ENCODE data around the gene PRKAA2.

The PRKAA2 gene

DNA sequence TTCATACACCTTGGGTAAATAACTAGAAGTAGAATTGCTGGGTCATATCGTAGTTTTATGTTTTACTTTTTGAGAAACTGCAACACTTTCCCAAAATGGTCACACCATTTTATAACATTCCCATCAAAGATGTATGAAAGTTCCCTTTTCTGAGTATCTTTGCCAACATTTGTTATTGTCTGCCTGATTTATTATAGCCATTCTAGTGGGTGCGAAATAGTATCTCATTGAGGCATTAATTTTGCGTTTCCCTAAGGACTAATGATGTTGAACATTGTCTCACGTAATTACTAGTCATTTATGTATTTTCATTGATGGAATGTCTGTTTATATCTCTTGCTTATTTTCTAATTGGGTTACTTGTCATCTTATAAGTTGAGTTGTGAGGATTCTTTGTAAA lies 3.4 kb downstream of the PRKAA2 start:
- in situ Hi-C loops (cut with MboI; ENCODE audit: low pct_unique_long_range_greater_than_20kb, low sequenced_read_pairs, unreplicated experiment) = no loop called here
- TF ChIP-seq, protein P1, sequence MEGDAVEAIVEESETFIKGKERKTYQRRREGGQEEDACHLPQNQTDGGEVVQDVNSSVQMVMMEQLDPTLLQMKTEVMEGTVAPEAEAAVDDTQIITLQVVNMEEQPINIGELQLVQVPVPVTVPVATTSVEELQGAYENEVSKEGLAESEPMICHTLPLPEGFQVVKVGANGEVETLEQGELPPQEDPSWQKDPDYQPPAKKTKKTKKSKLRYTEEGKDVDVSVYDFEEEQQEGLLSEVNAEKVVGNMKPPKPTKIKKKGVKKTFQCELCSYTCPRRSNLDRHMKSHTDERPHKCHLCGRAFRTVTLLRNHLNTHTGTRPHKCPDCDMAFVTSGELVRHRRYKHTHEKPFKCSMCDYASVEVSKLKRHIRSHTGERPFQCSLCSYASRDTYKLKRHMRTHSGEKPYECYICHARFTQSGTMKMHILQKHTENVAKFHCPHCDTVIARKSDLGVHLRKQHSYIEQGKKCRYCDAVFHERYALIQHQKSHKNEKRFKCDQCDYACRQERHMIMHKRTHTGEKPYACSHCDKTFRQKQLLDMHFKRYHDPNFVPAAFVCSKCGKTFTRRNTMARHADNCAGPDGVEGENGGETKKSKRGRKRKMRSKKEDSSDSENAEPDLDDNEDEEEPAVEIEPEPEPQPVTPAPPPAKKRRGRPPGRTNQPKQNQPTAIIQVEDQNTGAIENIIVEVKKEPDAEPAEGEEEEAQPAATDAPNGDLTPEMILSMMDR (IDR thresholded peaks at IDR 0.05; ENCODE audit: extremely low read depth, insufficient read depth, missing control alignments) = no peak
- no peak for DNase-seq (ENCODE audit: low spot score)

DNA sequence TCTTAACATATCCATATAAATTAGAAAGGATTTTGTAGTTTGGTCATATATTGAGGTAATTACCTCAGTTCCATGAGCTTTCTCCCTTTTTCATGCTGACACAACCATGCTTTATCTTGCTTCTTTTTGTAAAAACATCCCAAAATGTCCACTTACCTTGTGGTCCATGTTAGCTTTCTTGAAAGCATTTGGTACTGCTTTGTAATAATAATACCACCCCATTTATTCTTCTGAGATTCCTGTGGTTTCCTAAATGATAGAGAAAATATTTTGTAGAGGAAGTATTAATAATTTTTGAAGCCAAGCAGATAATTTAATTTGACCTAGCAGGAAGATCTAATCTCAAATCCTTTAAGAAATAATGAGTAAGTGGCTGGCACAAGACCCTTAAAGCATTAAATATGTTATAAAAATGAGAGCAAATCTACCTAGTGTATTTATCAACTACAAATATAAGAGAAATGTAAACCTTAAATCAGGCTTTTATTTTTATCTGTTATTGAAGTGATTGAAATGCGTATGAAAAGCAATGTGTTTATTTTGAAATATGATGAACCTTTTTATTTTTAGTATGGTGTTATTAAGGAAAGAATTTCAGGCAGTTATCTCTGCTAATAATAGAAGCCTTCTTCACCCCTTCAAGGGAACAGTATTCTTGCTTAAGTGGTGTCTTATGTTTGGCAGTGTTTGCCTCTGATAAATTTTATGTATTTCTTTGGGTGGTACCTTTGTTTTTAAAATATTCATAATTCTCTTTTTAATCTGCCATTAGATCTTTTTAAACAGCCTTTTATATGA lies 9.2 kb downstream of the PRKAA2 start:
- in situ Hi-C loops (cut with MboI; ENCODE audit: low pct_unique_long_range_greater_than_20kb, low sequenced_read_pairs, unreplicated experiment) = no loop called here
- TF ChIP-seq, protein P1 (IDR thresholded peaks at IDR 0.05; ENCODE audit: extremely low read depth, insufficient read depth, missing control alignments) = no peak
- DNase-seq (ENCODE audit: low spot score) = no peak

DNA sequence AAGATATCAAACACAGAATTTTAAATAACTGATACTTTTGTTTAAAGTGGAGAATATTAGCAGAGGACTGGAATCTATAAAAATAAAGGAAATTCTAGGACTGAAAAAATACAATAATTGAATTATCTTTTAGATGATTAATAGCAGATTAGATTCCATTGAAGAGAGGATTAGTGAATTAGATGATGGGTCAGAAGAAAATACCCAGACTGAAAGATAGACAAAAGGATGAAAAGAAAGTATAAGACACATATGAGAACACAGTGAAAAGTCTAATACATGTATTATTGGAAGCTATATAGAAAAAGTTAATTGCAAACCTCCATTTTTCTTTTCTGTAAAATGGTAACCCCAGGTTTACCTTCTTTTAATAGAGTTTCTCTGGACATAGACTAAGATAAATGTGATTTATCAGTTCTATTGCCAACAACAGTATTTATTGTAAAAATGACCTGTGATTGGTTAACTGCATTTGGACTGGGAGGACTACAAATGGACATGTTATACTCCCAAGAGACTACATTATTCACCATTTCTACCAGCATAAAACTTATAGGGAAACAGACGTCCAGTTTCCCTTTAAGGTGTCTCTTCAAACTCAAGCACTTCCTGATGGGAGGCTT lies 11.0 kb downstream of the PRKAA2 start:
- TF ChIP-seq, protein P1 (IDR thresholded peaks at IDR 0.05; ENCODE audit: extremely low read depth, insufficient read depth, missing control alignments) = no peak
- DNase-seq (ENCODE audit: low spot score) = no peak
- in situ Hi-C loops (cut with MboI; ENCODE audit: low pct_unique_long_range_greater_than_20kb, low sequenced_read_pairs, unreplicated experiment) = no loop called here

DNA sequence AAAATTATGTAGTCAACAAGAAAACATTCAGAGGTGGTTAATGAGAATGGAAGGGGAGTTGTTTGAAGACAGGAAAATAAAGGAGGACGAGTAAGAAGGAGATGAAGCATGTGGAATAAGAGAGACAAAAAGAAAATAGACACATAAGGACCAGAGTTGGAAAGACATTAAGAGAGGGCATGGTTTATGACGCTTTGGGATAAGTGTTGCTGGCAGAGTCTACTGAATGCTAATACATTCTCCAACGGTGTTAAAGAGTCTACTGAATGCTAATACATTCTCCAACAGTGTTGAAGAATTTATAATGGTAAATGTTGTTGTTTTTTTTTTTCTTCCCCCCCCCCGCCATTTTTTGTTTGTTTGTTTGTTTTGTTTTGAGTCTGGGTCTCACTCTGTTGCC lies 13.1 kb downstream of the PRKAA2 start:
- no peak for DNase-seq (ENCODE audit: low spot score)
- in situ Hi-C loops (cut with MboI; ENCODE audit: low pct_unique_long_range_greater_than_20kb, low sequenced_read_pairs, unreplicated experiment) = no loop called here
- TF ChIP-seq, protein P1 (IDR thresholded peaks at IDR 0.05; ENCODE audit: extremely low read depth, insufficient read depth, missing control alignments) = no peak

DNA sequence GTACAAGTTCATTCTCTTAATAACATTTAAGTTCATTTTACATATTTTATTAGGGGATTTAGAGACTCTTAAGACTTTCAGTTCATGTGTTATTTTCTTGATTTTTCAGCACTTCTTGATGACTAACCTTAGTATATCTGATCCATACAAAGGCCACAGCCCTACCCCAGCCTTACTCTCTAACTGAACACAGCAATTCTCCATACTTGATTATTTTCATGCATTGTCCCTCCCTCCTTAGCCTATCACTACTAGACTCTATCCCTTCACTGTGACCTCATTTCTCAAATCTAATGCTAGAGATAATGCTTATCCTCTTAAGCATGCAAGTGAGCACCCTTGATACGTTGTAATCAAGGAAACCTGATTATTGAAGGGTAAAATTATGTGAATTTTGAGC lies 15.2 kb downstream of the PRKAA2 start:
- no peak for DNase-seq (ENCODE audit: low spot score)
- TF ChIP-seq, protein P1 (IDR thresholded peaks at IDR 0.05; ENCODE audit: extremely low read depth, insufficient read depth, missing control alignments) = no peak
- in situ Hi-C loops (cut with MboI; ENCODE audit: low pct_unique_long_range_greater_than_20kb, low sequenced_read_pairs, unreplicated experiment) = no loop called here

DNA sequence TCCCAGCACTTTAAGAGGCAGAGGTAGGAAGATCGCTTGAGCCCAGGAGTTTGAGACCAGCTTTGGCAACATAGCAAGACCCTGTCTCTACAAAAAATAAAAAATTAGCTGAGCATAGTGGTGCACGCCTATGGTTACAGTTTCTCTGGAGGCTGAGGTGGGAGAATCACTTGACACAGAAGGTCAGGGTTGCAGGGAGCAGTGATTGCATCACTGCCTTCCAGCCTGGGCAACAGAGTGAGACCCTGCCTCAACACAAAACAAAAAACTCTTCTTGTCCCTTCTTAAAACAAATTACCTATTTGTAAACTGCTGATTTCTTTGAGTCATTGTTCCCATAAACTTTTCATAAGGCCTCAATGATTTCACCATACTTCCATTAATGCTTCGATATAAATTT lies 18.7 kb downstream of the PRKAA2 start:
- TF ChIP-seq, protein P1 (IDR thresholded peaks at IDR 0.05; ENCODE audit: extremely low read depth, insufficient read depth, missing control alignments) = no peak
- DNase-seq (ENCODE audit: low spot score) = no peak
- in situ Hi-C loops (cut with MboI; ENCODE audit: low pct_unique_long_range_greater_than_20kb, low sequenced_read_pairs, unreplicated experiment) = no loop called here

All from GM13977 (cell line).